ENCODE results near the gene TEX36.

GRCh38 chr10:125711110-125711750 is 28.3 kb upstream of the TEX36 start:
- TF ChIP-seq CTCF (IDR thresholded peaks at IDR 0.05) (no peak), POLR2A (IDR thresholded peaks at IDR 0.05) (no peak)

Data from body of pancreas (tissue), 4 donors.